Left forelimb (tissue), 1 donor: ENCODE results near the gene LAMB3.

Experiments
- DNase-seq: peaks from one replicate; pipeline ENCODE4 v3.0.0-alpha.2; 2018; ENCODE audit warnings: low spot score

The LAMB3 gene

GRCh38 chr1:209595028-209595427 is 57.2 kb downstream of the LAMB3 start:
- no peak for DNase-seq

- no peak for DNase-seq
Observed at GRCh38 chr1:209594440-209594839, 57.8 kb downstream of the LAMB3 start.

DNA sequence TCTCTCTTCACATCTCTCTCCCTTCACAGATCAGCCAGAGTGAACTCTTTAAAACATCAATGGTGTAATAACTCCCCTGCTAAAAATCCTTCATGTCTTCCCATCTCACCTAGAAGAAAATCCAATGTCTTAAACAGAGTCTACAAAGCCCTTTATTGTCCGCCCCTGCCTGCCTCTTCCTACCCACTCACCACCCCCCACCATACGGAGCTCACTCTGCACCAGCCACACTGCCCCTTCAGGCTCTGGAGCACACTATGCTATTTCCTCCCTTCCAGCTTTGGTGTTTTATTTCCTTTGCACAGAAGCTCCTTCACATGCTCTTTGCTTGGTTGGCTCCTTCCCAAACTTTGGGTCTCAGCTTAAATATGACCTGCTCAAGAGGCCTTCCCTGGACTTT is 58.5 kb downstream of the LAMB3 start:
- DNase-seq: no peak

DNA sequence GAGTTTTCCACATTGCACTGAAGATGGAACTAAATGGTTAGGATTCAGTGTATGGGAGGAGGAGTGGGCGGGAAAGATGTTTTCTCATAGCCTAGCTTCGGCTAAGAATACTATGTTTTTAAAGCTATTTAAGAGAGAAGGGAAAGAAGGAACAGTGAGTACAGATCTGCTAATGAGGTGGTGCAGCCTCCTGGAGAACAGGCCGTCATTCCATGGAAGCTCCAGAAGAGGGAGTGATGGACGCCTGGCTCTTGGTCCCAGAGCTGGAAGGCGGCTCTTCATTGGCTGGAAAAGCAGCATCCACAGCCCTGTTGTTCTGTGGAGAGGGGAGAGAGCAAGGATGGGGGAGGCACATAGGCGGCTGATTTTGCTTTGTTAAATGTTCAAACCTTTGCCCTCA is 61.8 kb downstream of the LAMB3 start:
- DNase-seq: no peak

- DNase-seq: no peak
Observed at GRCh38 chr1:209589863-209590262, 62.4 kb downstream of the LAMB3 start.

GRCh38 chr1:209589440-209589839 is 62.8 kb downstream of the LAMB3 start:
- DNase-seq: no peak

GRCh38 chr1:209587789-209588188 is 64.4 kb downstream of the LAMB3 start:
- DNase-seq: no peak

GRCh38 chr1:209586221-209586740 is 65.9 kb downstream of the LAMB3 start:
- no peak for DNase-seq

- peak; percentile 73 for DNase-seq
Observed at GRCh38 chr1:209585672-209586071, 66.6 kb downstream of the LAMB3 start.

- no peak for DNase-seq
Observed at GRCh38 chr1:209585197-209585596, 67.0 kb downstream of the LAMB3 start.

DNA sequence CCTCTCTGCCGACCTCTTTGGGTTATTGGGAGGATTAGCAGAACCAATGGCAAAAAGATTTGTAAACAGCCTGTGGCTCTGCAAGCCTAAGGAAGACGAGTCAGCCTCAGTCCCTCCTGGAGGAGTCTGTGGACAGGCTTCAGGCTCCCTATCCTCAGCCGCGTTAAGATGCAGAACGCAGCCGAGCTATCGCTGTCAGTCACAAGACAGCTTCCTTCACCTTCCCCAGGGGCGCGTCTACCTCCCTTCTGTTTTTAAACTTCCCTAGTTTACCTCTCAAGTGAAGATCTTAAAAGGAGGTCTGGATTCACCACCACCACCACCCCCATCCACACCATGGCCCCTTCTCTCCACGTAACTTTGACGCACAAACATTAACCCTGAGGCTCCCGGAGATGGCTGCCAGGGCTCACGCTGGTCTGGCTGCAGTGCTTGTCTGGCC is 68.0 kb downstream of the LAMB3 start:
- DNase-seq: no peak

GRCh38 chr1:209583408-209583807 is 68.8 kb downstream of the LAMB3 start, which contains the start of gene CAMK1G:
Gene CAMK1G, plus strand, starts transcription at chr1:209583714. Its CDS starts 11,270 bp downstream, at chr1:209594984.
- DNase-seq: no peak

DNA sequence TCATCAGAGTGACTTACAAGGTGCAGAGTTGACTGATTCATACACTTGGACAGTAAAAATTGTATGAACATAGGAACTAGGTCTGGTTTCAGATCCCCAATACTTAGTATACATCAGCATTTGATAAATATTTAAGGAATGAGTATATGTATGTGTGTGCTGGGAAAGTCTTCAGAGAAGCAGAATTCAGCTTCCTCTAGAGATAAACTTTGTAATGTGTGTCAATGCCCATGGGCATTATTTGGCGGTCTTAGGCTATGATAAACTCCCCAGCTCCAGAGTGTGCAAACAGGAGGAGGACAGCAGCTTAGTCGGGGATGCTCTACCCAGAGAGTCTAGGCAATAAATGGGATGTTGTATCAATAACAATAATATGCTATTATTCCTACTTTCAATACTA is 71.6 kb downstream of the LAMB3 start:
- DNase-seq: no peak

- no peak for DNase-seq
Observed at GRCh38 chr1:209577346-209577745, 74.9 kb downstream of the LAMB3 start.

DNA sequence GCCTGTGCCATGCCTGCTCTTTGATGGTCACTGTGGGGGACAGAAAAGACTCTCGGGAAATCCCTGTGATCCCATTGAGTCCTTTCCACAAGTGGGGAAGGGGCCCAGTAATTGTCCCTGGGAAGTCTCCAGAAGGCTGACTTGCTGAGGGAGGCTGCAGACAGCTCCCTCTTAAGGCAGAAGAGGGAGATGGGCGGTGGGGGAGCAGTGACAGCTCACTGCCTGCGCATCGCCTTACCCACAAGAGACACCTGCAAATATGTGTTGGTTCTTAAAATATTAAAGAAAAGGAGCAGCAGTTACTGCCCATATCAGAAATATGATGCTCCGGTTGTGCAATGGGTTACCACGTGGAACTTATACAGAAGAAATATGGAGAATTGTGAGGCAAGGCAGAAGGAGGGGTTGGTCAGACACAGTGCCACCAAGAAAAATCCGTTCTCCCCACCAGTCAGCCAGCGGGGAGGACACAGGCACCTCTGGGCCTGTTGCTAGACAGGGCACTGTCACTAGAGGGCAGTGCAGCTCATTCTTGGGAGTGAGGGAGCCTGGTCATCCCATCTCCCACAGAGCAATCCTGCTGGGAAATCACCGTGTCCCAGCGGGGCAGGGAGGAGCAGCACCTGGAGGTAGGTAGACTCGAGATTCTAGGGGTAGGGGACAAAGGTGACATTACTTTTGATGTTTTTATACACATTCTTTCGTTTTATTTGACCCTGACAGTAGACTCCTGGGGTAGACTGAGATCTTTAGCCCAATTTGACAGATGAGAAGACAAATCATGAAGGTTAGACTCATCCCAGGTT is 75.6 kb downstream of the LAMB3 start:
- peak; percentile 78 for DNase-seq

DNA sequence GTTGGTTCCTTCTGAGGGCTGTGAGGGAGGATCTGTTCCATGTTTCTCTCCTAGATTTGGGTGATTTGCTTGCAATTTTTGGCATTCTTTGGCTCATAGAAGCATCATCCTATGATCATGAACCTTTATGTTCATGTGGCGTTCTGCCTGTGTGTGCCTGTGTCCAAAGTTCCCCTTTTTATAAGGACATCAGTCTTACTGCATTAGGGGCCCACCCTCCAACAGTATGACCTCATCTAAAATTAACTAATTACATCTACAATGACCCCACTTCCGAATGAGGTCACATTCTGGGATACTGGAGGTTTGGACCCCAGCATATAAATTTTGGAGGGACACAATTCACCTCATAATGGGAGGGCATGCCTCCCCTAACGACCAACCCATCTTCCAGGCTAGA is 81.5 kb downstream of the LAMB3 start:
- DNase-seq: no peak

- no peak for DNase-seq
Observed at GRCh38 chr1:209569455-209570207, 82.6 kb downstream of the LAMB3 start.

DNA sequence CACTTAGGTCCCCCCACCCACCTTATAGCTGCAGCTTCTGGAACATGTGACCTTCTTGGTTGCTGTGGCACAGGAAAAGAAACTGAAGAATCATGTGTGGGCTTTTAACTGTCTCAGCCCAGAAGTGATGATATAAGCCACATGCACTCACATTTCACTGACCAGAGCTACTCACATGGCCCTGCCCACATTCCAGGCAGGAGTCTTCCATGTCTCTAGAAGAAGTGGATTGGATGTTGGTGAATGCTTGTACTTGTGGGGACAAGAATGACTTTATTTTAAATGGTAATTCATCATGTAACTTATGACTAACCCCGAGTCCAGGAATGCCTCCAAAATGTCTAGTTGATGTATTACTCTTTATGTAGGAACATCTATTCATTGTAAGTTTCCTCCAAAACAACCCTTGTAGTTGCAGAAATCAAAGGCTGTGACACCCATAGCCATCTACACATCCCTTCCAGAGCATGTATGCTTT is 84.5 kb downstream of the LAMB3 start:
- DNase-seq: no peak

DNA sequence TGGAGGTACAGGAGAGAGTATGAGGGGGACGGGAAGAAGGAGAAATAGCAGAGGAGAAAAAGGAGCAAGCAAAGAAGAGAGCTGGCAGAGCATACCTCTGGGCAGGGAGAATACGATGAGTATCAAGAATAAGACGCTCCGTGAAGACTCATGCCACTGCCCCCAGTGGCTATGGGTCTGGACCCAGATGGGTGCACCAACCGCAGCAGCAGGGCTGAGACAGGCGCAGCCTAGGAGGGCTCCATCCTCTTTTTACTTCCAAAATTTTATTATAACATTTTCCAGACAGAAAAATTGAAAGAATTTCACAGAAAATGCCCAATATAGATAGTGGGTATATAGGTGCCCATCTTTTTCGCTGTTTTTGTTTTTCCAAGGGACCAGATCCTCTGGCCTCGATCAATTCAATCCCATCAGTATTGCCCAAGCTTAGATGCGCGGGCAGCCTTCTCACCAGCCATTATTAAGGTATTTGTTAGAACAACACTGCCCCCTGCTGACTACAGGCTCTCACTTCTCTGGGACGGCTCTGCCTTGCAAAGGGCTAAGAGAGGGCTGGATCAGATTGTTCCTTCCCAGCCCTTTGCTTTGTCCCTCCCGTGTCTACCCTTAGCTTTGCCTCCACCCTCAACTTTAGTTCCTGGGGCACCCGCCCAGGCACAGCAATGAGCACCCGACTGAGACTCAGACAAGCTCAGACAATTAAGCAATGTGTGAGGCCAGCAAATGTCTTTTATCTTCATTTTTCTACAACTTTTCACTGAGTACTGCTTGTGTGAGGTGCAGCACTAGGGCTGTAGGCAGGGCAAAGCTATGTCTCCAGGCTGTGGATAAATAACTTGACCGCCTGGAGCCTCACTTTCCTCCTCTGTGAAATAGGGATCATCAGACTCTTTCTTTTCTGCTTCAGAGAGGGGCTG is 86.2 kb downstream of the LAMB3 start:
- no peak for DNase-seq
